Thymus (tissue), 11 donors: Measurements from ENCODE around the gene BEND6. TPM values are rescaled to one million over a fixed set of nuclear protein-coding genes. Genes with fewer than 3 reads are reported as not detected.
A peak's percentile ranks its signal among the peaks of the same experiment; 100 is the strongest.

Experiments used
- DNase-seq, 9 donors: peaks; one replicate each; pipeline ENCODE4 v3.0.0-alpha.2; 2013; ENCODE audit warnings: low spot score in 9 of 9, low read depth in 6 of 9, missing footprints in 1 of 9
- H3K27ac ChIP-seq, 2 donors: one replicate each; pipeline ENCODE4 v1.5.1; 2013; ENCODE audit warnings: control low read depth in 1 of 2, low read depth in 1 of 2, low read length in 1 of 2, mild to moderate bottlenecking in 1 of 2, moderate library complexity in 1 of 2
- H3K27me3 ChIP-seq, 2 donors: one replicate each; pipeline ENCODE4 v1.5.1; 2013; ENCODE audit warnings: low read length in 1 of 2; ENCODE audit not compliant: control insufficient read depth in 2 of 2, insufficient read depth in 1 of 2
- H3K36me3 ChIP-seq, 2 donors: one replicate each; pipeline ENCODE4 v1.5.1; 2013; ENCODE audit warnings: low read length in 1 of 2, mild to moderate bottlenecking in 1 of 2, moderate library complexity in 1 of 2; ENCODE audit not compliant: control insufficient read depth in 2 of 2, insufficient read depth in 2 of 2
- H3K4me1 ChIP-seq, 2 donors: one replicate each; pipeline ENCODE4 v1.5.1; 2013; ENCODE audit warnings: low read length in 2 of 2; ENCODE audit not compliant: control insufficient read depth in 2 of 2, insufficient read depth in 2 of 2
- H3K4me3 ChIP-seq, 2 donors: one replicate each; pipeline ENCODE4 v1.5.1; 2013; ENCODE audit warnings: low read length in 2 of 2, control low read depth in 1 of 2, mild to moderate bottlenecking in 1 of 2
- H3K9me3 ChIP-seq, 2 donors: one replicate each; pipeline ENCODE4 v1.5.1; 2013; ENCODE audit warnings: low read length in 1 of 2, mild to moderate bottlenecking in 1 of 2; ENCODE audit not compliant: control insufficient read depth in 2 of 2, insufficient read depth in 1 of 2
- WGBS: extraction: QIAGEN DNeasy Blood & Tissue Kit; methylation state at CpG from one replicate; pipeline ENCODE4 v1.1.7; 2013; 5-methylcytosine and 5-hydroxymethylcytosine counted together
- polyA plus RNA-seq: library from polyadenylated mRNA; stranded (reverse); fragments of 200-250 nt; gene quantifications from one replicate; pipeline ENCODE4 v1.2.3, GENCODE V29; 2013
- total RNA-seq: library from RNA; stranded (reverse); fragments of 120-200 nt; gene quantifications from one replicate; pipeline ENCODE4 v1.2.4, GENCODE V29; 2013
- donor health status: healthy.

BEND6 gene
- total and polyA plus RNA-seq, 2 donors = 0.98 to 1.1 TPM

DNA sequence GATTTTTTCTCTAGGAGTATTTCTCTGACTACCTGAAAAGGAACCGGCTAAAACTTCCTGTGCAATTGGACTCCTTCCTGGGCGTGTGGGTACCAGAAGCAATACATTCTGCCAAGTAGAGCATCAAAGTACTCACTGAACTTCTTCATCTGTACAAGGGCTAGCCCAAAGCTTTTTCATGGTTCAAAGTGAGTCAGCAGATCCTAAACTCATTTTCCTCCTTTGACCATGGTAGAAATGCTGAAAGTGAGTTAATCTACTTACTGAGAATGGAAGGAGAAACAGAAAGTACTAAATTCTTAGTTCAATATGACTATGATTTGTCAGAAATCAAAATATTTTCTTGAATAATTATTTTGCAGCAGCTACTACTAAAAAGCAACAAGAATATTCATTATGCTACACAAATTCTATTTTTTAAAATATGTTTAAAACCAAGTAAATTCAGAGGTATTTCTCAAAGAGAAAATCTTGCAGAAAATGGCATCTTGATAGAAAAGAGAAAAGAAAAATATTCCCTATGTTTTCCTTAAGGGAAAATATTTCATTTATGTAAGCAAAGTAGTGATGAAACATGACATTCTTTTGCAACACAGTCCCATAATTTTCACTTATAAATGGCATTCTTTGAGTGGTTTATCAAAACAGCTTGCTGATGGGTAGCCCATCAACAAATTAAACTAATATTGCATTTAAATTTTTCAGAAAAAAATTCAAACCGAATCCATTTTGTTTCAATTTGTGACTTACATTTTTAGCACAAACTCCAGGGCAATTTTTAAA, 3.7 kb upstream of the BEND6 start:
- 60% methylated on average over 3 of the region's 3 CpGs for WGBS
- H3K27me3 ChIP-seq = peaks cover 20 to 28% of the 10 kb centered on the region in 2 donors
- H3K36me3 ChIP-seq = no peaks in the 10 kb centered on the region
- DNase-seq = no peak
- no peak overlapping the region for H3K4me3 ChIP-seq
- H3K9me3 ChIP-seq = no peaks in the 10 kb centered on the region
- peaks cover 9 to 19% of the 10 kb centered on the region in 2 donors for H3K4me1 ChIP-seq
- no peak overlapping the region for H3K27ac ChIP-seq

DNA sequence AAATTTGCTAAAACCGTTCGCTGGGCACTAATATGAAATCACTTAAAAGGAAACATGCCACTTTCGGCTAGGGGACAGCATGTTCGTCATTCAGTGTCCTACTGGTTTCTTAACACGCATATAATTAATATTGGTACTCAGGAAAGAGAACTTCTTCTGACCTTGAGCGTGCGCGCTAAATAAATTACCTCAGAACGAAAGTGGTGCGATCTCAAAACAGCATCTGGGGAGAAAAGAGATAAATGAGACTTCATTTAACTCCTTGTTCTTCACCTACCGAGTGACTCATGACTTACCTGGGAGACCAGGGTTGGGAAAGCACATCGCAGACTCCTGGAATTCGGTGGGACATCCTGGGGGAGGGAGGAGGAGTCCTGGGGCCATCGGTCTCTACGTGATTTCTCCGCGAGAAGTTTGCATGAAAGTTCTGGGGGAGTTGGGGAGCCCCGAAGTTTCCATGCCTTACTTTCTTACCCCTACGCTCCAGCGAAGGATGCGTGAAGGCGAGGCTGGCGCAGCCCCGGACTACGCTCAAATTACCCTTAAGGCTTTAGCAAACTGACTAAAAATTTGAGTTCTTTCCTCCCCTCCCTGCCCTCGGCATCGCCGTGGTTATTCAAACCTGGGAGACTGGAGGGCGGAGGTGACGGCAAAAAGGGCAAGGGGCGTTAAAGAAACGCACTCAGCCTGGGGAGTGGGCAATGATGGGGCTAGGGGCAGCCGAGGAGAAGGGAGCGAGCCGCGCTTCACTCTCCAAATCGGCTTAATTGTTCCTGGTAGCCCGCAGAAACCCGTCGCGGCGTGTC, 1.1 kb upstream of the BEND6 start:
- WGBS = 5% methylated on average over 42 of the region's 42 CpGs
- DNase-seq = peak in 3 of 9 donors; percentile 13 to 36 (median 18)
- Histone ChIP-seq H3K27me3 (peaks cover 20 to 28% of the 10 kb centered on the region in 2 donors), H3K4me3 (peak overlapping the region; percentile 36 to 74), H3K9me3 (no peaks in the 10 kb centered on the region), H3K36me3 (no peaks in the 10 kb centered on the region), H3K27ac (no peak overlapping the region), H3K4me1 (peaks cover 9 to 19% of the 10 kb centered on the region in 2 donors)

DNA sequence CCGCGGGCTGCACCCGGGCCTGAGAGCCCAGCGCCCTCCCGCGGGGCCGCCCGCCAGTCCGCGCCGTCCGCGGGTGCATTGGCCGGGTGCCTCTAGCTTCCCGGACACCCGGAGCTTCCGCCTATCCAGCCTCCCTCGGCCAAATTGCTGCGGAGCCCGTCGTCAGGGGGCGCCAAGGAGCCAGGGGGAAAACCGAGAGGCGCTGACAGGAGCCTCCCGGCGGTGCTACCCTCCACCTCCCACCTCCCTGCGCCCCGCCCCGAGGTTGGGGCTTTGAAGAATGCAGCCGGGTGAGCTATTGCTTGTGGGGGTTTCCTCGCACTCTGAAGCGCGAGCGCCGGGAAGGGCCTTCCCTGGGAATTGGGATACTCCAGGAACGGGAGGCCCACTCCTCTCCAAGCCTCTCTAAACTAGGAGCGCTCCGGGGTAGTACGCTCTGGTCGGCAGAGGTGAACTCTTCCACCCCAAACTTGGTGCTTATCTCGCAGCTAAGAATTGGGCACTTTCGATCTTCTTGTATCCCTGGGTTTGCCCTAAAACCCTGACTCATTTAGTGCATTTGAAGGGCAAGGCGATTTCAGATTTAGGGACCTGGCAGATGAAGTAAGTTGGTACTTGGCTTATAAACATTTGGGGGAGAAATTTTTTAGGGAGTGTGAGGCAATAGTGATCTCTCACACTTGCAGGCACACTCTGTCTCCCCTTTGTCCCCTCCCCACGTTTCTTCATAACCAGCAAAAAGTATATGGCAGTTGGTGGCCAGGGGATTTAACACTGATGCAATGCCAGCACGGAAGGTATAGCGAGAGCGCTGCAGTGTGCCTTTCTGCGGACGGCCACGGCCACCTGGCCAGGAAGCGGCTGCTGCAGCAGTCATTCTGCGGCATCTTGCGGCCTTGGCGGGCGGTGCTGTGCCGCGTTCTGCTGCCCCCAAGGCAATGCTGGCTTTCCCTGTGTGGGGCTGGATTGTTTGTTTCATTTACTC, 556 bp downstream of the BEND6 start:
- H3K36me3 ChIP-seq = no peaks in the 10 kb centered on the region
- peaks cover 9 to 19% of the 10 kb centered on the region in 2 donors for H3K4me1 ChIP-seq
- peak overlapping the region; percentile 57 to 74 for H3K4me3 ChIP-seq
- no peaks in the 10 kb centered on the region for H3K9me3 ChIP-seq
- H3K27me3 ChIP-seq = peaks cover 20 to 28% of the 10 kb centered on the region in 2 donors
- DNase-seq = peak; percentile 40 to 81 (median 60)
- peak overlapping the region in 1 of 2 donors; percentile 13 for H3K27ac ChIP-seq
- WGBS = under 1% methylated on average over 57 of the region's 57 CpGs

DNA sequence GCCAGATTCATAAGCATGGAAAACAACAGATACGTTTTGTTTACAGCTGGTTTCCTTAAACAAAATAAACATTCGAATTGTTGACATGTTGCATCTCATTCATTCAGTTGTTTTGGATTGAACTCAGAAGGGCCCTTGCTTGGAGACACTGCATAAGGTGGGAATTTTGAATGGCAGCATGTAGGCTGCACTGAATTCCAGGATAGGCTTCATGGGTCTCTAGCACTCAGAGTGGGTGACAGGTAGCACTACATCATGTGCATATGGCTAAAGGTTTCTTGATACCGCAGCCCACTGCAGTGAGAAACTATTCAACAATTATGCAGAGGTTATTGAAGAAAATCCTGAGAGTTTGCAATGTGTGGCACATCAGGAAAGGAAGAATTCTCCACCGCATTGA, 1.6 kb downstream of the BEND6 start:
- peaks cover 9 to 19% of the 10 kb centered on the region in 2 donors for H3K4me1 ChIP-seq
- H3K27me3 ChIP-seq = peaks cover 18 to 28% of the 10 kb centered on the region in 2 donors
- 88% methylated on average over 4 of the region's 4 CpGs for WGBS
- no peak for DNase-seq
- H3K4me3 ChIP-seq = no peak overlapping the region
- no peak overlapping the region for H3K27ac ChIP-seq
- H3K9me3 ChIP-seq = no peaks in the 10 kb centered on the region
- H3K36me3 ChIP-seq = no peaks in the 10 kb centered on the region

DNA sequence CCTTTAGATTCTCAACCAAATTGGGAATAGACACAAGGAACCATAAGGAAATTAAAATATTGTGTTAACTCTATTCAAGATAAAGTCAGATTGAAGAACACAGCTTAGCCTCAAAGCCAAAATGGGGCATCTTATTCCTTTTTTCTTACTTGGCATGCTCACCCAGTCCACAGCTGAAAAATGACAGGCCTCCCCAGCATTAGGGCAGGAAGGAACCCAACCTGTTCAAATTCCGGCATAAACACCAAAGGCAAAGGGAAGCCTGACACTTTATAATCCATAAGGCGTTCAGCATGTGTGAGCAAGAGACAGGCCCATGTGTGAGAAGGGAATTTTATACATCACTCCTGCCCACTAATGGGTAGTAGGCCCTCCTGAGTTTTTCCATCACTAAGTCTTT, 2.9 kb downstream of the BEND6 start:
- H3K4me1 ChIP-seq = peaks cover 9 to 19% of the 10 kb centered on the region in 2 donors
- DNase-seq = no peak
- no peaks in the 10 kb centered on the region for H3K36me3 ChIP-seq
- H3K4me3 ChIP-seq = no peak overlapping the region
- WGBS = 98% methylated on average over 2 of the region's 2 CpGs
- H3K27ac ChIP-seq = no peak overlapping the region
- H3K9me3 ChIP-seq = no peaks in the 10 kb centered on the region
- H3K27me3 ChIP-seq = peaks cover 14 to 24% of the 10 kb centered on the region in 2 donors

DNA sequence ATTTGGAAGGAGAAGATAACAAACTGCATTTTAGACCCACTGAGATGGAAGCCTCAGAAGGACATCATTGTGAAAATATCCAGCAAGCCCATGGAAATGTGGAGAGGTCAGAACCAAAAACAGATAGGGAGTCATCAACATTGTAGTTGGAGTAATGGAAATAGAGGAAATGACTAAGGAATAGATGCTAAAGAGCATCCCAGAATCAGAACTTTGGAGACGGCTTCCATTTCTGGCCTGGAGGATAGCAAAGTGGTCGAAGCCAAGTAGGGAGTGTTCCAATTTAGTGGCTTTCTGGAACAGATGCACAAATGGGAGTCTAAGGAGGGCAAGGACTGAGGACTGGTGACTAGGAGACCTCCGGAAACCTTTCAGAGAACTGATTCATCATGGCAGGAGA, 3.6 kb downstream of the BEND6 start:
- Histone ChIP-seq H3K9me3 (no peaks in the 10 kb centered on the region), H3K27me3 (peaks cover 9 to 17% of the 10 kb centered on the region in 2 donors), H3K4me3 (no peak overlapping the region), H3K27ac (no peak overlapping the region), H3K36me3 (no peaks in the 10 kb centered on the region), H3K4me1 (peaks cover 9 to 18% of the 10 kb centered on the region in 2 donors)
- no peak for DNase-seq
- WGBS = 96% methylated on average over 3 of the region's 3 CpGs

DNA sequence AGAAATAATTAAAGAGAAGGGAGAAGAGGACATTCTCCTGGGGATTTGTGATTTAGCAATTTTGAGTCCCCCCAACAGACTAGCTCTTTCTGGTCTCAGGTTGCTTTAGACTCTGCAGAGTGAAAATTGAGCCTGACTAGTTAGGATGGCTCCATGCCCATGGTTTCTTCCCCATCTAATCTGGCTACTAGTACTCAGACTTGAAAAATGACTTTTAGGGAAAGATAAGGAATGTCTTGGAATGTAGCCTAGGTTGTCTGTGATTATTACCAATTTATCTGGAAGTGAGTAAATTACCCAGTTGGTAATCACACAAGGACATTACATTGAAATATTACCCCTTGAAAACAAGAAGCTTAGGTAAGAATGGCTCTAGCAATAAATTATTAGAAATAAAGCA, 4.2 kb downstream of the BEND6 start:
- Histone ChIP-seq H3K9me3 (no peaks in the 10 kb centered on the region), H3K27me3 (peaks cover 5 to 11% of the 10 kb centered on the region in 2 donors), H3K27ac (no peak overlapping the region), H3K4me3 (no peak overlapping the region), H3K36me3 (no peaks in the 10 kb centered on the region), H3K4me1 (peaks cover 6 to 12% of the 10 kb centered on the region in 2 donors)
- no peak for DNase-seq

DNA sequence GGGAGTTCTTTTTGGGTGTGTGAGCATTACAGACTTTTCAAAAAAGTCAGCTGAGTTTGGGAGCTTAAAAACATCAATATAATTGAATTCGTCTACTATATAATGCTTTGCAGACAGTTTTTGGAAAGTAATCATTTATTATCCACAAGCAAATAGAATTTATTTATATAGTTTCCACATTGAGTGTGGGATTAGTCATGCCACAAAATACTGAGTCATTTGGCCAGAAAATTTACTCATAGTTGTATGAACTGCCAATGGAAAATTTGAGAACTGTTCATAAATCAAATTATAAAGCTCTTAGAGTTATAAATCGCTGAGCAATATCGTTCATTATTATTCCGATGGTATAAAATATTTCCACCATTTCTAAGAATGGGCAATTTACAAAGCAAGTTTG, 5.0 kb downstream of the BEND6 start:
- peaks cover 5 to 9% of the 10 kb centered on the region in 2 donors for H3K4me1 ChIP-seq
- H3K9me3 ChIP-seq = no peaks in the 10 kb centered on the region
- no peak overlapping the region for H3K4me3 ChIP-seq
- no peaks in the 10 kb centered on the region for H3K36me3 ChIP-seq
- no peak for DNase-seq
- WGBS = 98% methylated on average over 4 of the region's 4 CpGs
- no peak overlapping the region for H3K27ac ChIP-seq
- peaks cover 0 to 8% of the 10 kb centered on the region in 2 donors for H3K27me3 ChIP-seq
